ENCODE data around the gene LPAR5.
"Not testable (repeated sequence)": the region's sequence is repeated elsewhere in the genome, so short reads cannot be mapped to it uniquely, and the experiment has no call there.

The LPAR5 gene

DNA sequence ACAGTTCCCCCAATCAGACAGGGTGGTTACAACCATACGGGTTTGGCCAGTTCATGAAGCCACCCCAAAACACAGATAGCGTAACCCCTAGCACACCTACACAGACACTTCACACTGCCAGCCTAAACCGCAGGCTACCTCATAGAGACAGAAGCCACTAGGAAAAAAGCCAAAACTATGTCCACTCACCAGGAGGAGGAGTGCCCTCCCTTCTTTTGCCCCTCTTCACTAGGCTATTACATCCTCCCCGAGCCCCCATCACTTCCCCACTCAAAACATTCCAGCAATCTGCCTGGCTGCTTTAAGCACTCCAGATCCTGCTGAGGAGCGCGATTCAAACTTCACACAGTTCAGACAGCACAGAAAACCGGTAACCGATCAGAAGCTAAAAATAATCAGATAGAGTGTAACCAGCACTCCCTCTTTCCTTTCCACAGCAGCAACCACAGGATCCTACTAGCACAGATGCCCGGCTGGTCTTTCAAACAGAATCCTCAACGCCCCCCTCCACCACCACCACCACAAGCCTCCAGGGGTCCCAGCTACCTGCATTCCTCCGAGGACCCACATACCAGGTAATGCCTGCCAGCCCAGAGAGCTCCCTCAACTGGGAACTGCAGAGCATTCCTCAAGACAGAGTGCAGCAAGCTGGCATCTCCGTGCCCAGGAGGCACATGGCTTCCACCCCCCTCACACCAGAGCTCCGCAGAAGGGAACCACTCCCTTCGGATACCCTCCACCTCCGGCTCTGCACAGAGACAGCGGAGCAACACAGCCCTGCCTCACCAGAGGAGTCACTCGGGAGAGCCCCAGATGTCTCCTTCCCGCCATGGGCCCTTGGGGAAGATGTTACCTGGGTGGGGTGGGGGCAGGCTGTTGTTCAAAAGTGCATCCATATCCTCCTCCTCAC is 30.1 kb downstream of the LPAR5 start:
- DNase-seq: peak; percentile 69

DNA sequence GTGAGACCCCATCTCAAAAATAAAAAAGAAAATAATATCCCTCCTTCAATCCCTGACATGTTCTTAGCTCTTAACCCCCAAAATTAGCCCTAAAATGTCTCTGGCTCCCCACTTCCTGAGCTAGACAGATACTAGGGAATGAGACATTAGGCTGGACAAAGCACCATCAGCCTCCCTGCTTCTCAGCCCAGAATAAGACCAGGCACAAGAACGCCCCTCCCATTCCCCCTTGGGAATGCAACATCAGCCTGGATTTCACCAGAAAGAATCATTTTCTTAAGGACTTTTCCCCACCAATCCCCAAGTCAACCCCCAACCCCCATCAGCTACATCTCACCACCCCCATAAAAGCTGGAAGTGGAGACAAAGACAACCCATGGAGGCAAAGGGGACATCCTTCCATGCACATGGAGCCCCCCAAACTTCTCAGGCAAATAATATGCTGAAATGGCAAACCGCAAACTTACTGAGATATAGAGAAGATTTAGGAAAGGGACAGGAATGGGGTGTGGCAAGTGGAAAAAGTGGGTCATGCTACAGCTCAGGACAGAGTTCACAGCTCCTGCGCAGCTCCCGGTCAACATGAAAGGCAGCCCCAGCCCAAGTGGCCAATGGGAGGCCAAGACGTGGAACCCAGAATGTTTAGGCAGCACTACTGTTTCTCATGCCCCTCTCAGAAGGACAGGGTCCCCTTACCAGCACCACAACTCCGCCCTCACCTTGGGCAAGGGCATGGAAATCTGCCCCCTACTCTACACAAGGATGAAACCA is 31.3 kb downstream of the LPAR5 start:
- no peak for DNase-seq

DNA sequence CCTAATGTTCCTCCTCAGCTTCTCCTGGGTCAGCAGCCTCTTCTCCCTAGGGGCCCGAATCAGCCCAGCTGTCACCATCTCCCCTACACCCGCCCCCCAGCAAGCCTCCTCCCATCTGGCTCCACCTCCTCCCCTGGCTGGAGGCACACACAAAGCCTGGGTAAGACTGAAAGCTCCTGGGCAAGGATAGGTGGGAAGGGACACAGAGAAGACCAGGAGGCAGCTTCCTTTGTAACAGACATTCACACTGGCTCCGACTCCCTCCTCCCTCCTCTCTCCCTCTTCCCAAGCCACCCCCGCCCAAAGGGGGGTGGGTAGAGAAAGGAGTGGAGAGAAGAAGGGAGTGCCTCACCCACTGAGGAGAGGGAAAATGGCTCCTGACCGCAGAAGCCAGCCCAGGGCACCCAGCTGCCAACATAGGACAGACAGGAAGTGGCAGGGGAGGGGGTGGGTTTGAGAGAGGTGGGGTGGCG is 32.6 kb downstream of the LPAR5 start:
- peak; percentile 86 for DNase-seq

GRCh38 chr12:6602526-6602925 is 33.2 kb downstream of the LPAR5 start:
- no peak for DNase-seq

DNA sequence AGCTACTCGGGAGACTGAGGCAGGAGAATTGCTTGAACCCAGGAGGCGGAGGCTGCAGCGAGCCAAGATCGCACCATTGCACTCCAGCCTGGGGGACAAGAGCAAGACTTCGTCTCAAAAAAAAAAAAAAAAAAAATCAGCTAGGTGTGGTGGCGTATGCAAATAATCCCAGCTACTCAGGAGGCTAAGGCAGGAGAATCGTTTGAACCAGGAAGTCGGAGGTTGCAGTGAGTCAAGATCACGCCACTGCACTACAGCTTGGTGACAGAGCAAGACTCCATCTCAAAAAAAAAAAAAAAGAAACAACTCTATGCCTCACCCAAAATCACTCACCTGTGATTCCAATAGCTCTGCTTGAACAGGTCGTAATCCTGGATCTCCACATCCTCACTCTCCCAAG is 40.1 kb downstream of the LPAR5 start:
- DNase-seq: not testable (repeated sequence)

DNA sequence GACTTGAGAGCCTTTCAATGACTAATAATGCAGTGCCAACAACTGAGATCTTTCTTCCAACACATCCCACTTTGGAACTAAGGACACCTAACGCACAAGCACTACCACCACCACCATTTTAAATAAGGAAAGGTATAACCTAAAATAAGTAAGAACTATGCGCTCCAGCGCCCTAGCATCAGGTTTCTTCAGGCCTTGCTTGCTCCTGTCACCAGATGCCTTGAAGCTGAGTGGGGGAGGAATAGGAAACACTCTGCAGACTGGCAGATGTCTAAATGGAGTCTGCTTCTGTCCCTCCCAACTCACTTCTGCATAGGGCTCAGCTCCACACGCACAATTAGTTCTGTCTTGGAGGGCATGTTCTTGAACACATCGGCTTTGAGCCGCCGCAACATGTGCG is 43.7 kb downstream of the LPAR5 start:
- DNase-seq: no peak

- DNase-seq: not testable (repeated sequence)
Observed at GRCh38 chr12:6586569-6586968, 49.2 kb downstream of the LPAR5 start.

GRCh38 chr12:6584293-6584692 is 51.5 kb downstream of the LPAR5 start:
- DNase-seq: no peak

- no peak for DNase-seq
Observed at GRCh38 chr12:6582959-6583358, 52.8 kb downstream of the LPAR5 start.

DNA sequence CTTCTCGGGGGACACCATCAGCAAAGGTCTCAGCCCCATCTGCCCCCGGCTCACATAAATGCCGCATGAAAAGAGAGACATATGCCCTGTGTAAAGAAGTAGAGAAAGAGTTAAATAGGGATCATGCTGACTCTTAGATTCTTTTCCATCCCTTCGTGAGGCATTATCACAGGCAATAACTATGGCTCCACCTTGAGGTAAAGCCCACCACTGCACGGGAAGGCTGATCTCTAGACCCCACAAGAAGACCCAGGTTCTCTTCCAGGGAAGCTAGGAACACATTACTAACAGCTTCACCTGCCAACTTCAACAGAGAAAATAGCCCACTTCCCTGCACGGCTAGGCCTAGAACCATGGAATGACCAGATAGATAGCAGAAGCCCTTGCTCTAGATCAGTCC is 53.6 kb downstream of the LPAR5 start:
- peak; percentile 7 for DNase-seq

DNA sequence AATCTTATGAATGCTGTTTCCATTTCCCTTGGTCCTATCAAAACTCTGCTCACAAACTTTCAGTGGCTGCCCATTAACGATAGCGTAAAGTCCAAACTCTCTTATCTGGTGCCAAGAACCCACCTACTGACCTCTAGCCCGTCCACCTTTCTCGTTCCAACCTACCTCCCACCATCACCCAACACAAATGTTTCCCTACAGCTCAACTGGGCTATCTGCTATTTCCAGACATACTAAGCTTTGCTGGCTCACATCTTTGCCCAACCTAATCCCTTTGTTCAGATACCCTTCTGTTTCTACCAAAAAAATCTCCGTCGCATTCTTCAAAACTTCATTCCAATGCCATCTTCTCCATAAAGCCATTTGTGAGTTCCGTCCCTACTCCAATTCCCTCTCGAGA is 60.1 kb downstream of the LPAR5 start:
- DNase-seq: no peak

GRCh38 chr12:6574576-6575295 is 61.0 kb downstream of the LPAR5 start:
- no peak for DNase-seq

DNA sequence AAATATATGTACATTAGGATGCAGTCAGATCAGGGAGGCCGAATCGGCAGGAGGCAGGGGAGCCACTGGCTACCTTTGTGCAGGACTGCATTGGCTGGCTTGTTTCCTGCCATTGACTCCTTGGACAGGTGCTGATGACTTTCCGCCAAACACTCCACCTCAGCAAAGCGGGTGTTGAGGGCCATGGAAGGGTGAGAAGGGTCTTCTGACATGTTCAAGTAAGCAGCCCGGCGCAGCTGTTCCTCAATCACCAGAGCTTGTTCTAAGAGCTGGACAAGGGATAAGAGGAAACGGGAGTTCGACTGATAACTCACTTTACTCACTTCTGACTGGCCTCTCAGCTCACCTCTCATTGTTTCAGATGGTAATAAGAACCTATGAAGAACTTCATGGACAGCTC is 62.8 kb downstream of the LPAR5 start:
- DNase-seq: no peak

DNA sequence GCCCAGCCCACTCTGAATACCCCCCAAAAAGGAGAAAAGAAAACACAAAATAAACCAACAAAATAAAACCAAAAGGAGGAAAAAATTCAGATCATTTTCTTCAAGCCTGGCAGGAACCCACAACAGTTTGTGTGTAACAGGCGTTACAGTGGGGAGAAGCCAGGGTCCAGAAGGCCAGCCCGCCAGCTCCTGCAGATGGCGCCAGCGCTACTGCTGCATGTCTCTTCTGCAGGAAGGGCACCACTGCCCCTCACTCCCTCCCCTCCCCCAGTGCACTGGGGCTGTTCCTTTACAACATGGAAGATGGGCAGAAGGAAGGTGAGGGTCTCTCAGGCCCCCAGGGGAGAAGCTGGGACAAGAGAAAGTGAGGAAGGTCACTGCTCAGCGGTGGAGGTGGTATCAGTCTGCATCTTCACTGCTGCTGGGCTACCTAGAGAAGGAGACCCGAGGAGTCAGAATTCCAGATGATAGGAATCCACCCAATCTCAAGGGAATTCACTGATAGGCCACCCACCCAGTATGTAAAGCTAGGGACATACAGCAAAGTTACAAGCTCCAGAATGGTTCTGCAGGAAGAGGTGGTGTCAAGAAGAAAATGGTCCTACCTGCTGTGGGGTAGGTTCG is 65.4 kb downstream of the LPAR5 start:
- DNase-seq: peak; percentile 70

- no peak for DNase-seq
Observed at GRCh38 chr12:6569786-6570185, 66.0 kb downstream of the LPAR5 start.

DNA sequence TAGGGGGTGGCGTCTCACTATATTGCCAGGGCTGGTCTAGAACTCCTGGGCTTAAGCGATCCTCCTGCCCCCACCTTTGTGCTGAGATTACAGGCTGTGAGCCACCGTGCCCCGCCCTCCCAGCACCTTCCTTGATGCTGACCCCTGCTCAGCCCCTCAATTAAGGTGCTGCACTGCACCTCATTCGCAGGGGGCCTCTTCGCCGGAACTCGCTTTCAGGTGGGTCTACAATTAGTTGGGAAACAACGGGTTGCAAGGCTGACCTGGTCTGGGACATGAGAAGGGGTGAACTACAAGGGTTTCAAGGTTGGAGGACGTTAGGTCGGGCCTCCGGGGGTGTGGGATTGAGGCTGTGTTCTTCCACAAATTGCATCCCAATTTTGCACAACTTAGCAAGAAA is 66.4 kb downstream of the LPAR5 start:
- peak; percentile 17 for DNase-seq
